ENCODE data around the gene PLXNA4. TPM values are rescaled to one million over a fixed set of nuclear protein-coding genes. Genes with fewer than 3 reads are reported as not detected.

The PLXNA4 gene
- polyA plus RNA-seq, 2 of the 4 experiments (the other 2 are of a cell fraction) = 0.12 to 0.34 TPM

DNA sequence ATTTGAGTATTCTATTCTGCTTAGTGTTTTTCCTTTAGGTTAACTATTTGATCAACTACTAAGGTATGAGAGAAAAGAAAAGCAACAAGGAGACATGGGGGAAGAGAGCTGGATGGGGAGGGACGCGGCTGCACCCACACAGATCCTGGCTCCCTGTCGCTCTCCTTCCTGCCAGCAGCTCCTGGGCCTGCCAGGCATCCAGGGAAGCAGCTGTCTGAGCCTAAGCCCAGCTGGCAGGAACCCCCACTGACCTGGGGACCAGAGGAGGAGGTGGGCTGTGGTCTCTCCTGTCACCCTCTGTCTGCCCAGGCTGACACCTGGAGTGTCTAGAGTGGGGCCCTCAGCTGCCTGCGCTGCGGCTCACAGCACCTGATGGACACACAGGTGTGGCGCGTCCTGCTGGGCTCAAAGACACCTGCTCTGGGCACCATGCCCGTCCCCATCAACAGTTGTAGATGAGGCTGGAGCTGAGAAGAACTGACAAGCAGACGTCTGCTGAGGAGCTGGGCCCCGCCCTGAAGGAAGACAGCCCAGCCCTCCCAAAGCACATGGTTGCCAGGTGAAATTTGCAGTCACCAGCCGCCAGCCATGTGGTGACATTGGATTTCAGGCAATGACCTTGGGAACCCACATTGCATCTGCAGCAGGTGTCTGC is 207.9 kb downstream of the PLXNA4 start:
- ATAC-seq = no peak
- WGBS (ENCODE audit: missing lambda C conversion rate) = 60% methylated on average over 4 of the region's 11 CpGs
- TF ChIP-seq GATA3 (IDR thresholded peaks at IDR 0.05; ENCODE audit: borderline replicate concordance) = no peak
- no peak for TF ChIP-seq NFE2L2 (conservative IDR thresholded peaks at IDR 0.05; ENCODE audit: low read length)
- TF ChIP-seq MAFK (IDR thresholded peaks at IDR 0.05; ENCODE audit: partially characterized antibody) = no peak
- TF ChIP-seq CHD4 (IDR thresholded peaks at IDR 0.05; ENCODE audit: borderline replicate concordance) = no peak
- TF ChIP-seq BHLHE40 (IDR thresholded peaks at IDR 0.05; ENCODE audit: low read depth, low read length) = no peak
- TF ChIP-seq, protein P1, sequence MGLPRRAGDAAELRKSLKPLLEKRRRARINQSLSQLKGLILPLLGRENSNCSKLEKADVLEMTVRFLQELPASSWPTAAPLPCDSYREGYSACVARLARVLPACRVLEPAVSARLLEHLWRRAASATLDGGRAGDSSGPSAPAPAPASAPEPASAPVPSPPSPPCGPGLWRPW (IDR thresholded peaks at IDR 0.05) = no peak
- no peak for TF ChIP-seq EP300 (IDR thresholded peaks at IDR 0.05)
- no peak for TF ChIP-seq KDM5A (IDR thresholded peaks at IDR 0.05)
- TF ChIP-seq, protein P2, sequence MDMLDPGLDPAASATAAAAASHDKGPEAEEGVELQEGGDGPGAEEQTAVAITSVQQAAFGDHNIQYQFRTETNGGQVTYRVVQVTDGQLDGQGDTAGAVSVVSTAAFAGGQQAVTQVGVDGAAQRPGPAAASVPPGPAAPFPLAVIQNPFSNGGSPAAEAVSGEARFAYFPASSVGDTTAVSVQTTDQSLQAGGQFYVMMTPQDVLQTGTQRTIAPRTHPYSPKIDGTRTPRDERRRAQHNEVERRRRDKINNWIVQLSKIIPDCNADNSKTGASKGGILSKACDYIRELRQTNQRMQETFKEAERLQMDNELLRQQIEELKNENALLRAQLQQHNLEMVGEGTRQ (IDR thresholded peaks at IDR 0.05) = no peak
- no peak for TF ChIP-seq SMC3 (IDR thresholded peaks at IDR 0.05)
- TF ChIP-seq NR3C1 (IDR thresholded peaks at IDR 0.05) = no peak
- Histone ChIP-seq H3K4me1 (no peaks in the 10 kb centered on the region), H3K4me3 (no peak overlapping the region), H3K4me2 (no peak overlapping the region), H3K27ac (no peak overlapping the region), H3K9me3 (no peaks in the 10 kb centered on the region)
- no peak for FAIRE-seq
- no peak for DNase-seq (ENCODE audit: low read depth in 1 of 2, low spot score in 1 of 2)
- POLR2A ChIA-PET = no interaction called here
- CTCF ChIA-PET = interaction anchor here (0.9 to 1.2 kb wide), 2 partner anchors 50 to 205 kb away, joined by 3 read pairs; no protein-coding TSS in a partner anchor

DNA sequence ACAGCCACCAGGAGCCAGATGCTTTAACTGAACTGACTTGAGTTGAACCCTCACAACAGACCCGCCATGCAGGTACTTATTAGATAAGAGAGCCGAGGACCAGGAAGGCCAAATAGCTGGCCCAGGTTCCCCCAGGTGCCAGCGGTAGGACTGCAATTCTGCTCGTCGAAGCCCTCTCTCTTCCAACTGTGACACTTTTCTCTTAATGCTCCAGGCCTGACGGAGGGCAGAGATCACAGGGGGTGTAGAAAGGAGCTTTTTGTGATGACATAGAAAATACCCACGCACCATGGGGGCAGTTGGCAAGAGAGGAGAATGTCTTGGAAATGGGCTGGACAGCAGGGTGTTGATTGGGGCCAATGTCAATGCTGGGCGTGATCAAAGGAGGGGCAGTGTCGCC is 208.5 kb downstream of the PLXNA4 start:
- no peak overlapping the region for H3K4me2 ChIP-seq
- FAIRE-seq = no peak
- H3K27ac ChIP-seq = no peak overlapping the region
- H3K4me3 ChIP-seq = no peak overlapping the region
- no peak for TF ChIP-seq HOXB5 (CRISPR knock-in tag; IDR thresholded peaks at IDR 0.05)
- TF ChIP-seq PHF8 (IDR thresholded peaks at IDR 0.05; ENCODE audit: borderline replicate concordance, low read depth) = no peak
- no peak for TF ChIP-seq TFCP2L1 (CRISPR knock-in tag; IDR thresholded peaks at IDR 0.05)
- TF ChIP-seq RAD21 (conservative IDR thresholded peaks at IDR 0.05 in 1 of 2, IDR thresholded peaks at IDR 0.05 in 1 of 2) = no peak
- TF ChIP-seq CBX8 (IDR thresholded peaks at IDR 0.05) = no peak
- TF ChIP-seq RARB (CRISPR knock-in tag; IDR thresholded peaks at IDR 0.05) = no peak
- TF ChIP-seq CHD2 (IDR thresholded peaks at IDR 0.05; ENCODE audit: low read length, partially characterized antibody) = no peak
- no peak for TF ChIP-seq ZNF302 (CRISPR knock-in tag; IDR thresholded peaks at IDR 0.05)
- TF ChIP-seq SREBF2 (IDR thresholded peaks at IDR 0.05) = no peak
- no peak for TF ChIP-seq HOXA7 (CRISPR knock-in tag; IDR thresholded peaks at IDR 0.05)
- DNase-seq (ENCODE audit: low read depth in 1 of 2, low spot score in 1 of 2) = no peak
- WGBS (ENCODE audit: missing lambda C conversion rate) = 49% methylated on average over 9 of the region's 9 CpGs
- ChIA-PET POLR2A (no interaction called here), CTCF (interaction anchor here (0.9 kb wide), 1 partner anchor 49 kb away, joined by 3 read pairs; no protein-coding TSS in a partner anchor)
- no peaks in the 10 kb centered on the region for H3K4me1 ChIP-seq
- H3K9me3 ChIP-seq = no peaks in the 10 kb centered on the region
- no peak for ATAC-seq

DNA sequence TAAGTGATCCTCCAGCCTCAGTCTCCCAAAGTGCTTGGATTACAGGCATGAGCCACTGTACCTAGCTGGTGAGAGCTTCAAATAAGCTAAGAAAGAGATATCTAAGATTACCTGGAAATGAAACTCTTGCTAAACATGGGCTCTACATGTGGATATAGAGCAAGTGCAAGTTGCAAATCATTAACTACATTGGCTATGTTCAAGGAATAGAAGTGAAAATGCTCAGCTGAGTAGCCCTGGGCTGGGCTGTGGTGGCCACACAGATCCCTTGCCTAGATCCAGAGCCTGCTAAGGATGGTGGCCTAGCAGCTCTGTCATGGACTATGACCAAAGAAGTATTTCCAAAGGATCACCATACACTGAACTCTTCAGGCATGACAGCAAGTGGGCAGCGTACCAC is 209.3 kb downstream of the PLXNA4 start:
- no peaks in the 10 kb centered on the region for H3K9me3 ChIP-seq
- no peak overlapping the region for H3K4me2 ChIP-seq
- ATAC-seq (no peak), DNase-seq (ENCODE audit: low read depth in 1 of 2, low spot score in 1 of 2) (no peak), FAIRE-seq (no peak)
- TF ChIP-seq RFX5 (IDR thresholded peaks at IDR 0.05) = no peak
- TF ChIP-seq PHF8 (IDR thresholded peaks at IDR 0.05; ENCODE audit: borderline replicate concordance, low read depth) = no peak
- no peak for TF ChIP-seq JUNB (IDR thresholded peaks at IDR 0.05)
- TF ChIP-seq HEYL (CRISPR knock-in tag; IDR thresholded peaks at IDR 0.05) = no peak
- no peak for TF ChIP-seq POLR2AphosphoS2 (conservative IDR thresholded peaks at IDR 0.05; ENCODE audit: low read length)
- TF ChIP-seq RNF2 (IDR thresholded peaks at IDR 0.05; ENCODE audit: borderline replicate concordance, low read depth) = no peak
- TF ChIP-seq RCOR1 (IDR thresholded peaks at IDR 0.05; ENCODE audit: low read depth, low read length) = no peak
- TF ChIP-seq HOXA7 (CRISPR knock-in tag; IDR thresholded peaks at IDR 0.05) = no peak
- TF ChIP-seq HOXB13 (CRISPR knock-in tag; IDR thresholded peaks at IDR 0.05; ENCODE audit: low read depth) = no peak
- 94% methylated on average over 1 of the region's 1 CpG for WGBS (ENCODE audit: missing lambda C conversion rate)
- no peak overlapping the region for H3K4me3 ChIP-seq
- ChIA-PET CTCF (interaction anchor here (0.7 kb wide), 1 partner anchor 712 kb away, joined by 3 read pairs; no protein-coding TSS in a partner anchor), POLR2A (no interaction called here)
- H3K4me1 ChIP-seq = no peaks in the 10 kb centered on the region
- no peak overlapping the region for H3K27ac ChIP-seq

Measured in A549 (cell line).